SIG-M5 (cell line): ENCODE measurements around the gene DYRK1B.

Experiments
- DNase-seq: peaks from one replicate; lab custom pipeline; 2025; lab: John Stamatoyannopoulos, UW

DYRK1B gene

DNA sequence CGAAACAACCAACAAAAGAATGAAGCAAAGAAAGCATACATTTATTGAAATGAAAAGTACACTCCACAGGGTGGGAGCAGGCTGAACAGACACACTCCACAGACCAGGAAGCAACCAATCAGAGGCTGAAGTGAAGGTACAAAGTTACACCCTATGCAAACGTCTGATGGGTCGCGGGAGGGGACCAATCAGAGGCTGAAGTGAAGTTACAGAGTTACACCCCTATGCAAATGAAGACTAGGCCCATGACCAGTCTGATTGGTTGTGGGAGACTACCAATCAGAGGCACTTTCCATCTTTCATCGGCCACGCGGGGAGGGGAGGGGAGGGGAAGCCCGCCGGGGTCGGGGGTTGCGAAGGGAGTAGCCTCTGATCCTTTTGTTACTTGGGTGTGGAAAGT lies 24.6 kb upstream of the DYRK1B start:
- no peak for DNase-seq

DNA sequence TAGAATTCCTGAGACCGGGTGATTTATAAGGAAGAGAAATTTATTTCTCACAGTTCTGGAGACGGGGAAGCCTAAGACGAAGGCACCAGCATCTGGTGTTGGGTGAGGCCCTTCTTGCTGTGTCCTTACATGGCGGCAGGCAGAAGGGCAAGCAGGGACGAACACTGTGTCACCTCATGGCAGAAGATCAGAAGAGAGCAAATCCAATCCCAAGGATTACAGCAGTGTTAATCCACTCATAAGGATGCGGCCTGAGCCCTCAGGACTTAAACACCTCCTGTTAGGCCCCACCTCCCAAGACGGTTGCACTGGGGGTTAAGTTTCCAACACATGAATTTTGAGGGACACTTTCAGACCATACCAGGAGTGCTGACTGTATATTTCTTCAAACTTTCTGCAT lies 18.9 kb upstream of the DYRK1B start:
- DNase-seq: no peak

DNA sequence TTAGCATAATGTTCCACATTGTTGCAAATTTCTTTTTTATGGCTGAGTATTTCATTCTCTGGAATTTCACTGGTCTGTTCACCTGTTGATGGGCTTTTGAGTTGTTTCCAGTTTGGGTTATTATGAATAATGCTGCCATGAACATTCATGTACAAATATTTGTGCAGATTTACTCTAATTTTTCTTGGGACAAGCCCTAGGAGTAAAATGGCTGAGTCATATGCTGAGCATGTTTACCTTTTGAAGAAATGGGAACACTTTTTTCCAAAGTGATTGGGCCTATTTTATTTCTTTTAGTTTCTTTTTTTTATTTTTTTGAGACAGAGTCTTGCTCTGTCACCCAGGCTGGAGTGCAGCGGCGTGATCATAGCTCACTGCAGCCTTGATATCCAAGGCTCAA lies 16.9 kb upstream of the DYRK1B start:
- no peak for DNase-seq

DNA sequence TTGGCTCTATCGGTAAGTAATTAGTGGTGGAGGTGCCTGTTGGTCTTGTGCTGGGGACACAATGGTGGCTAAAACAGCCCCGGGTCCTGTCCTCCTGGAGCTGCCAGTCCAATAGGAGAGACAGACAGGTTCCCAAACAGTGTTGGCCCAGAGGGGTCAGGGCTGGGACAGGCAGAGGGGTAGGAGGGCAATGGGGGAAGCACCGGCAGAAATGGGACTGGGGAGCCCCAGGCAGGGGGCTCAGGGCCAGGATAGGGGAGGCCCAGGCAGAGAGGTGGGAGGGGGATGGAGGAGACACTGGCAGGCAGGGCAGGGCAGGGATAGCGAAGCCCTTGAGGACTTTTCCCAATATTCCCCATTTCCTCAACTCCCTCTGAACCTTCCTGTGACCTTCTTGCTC lies 14.4 kb upstream of the DYRK1B start:
- no peak for DNase-seq

DNA sequence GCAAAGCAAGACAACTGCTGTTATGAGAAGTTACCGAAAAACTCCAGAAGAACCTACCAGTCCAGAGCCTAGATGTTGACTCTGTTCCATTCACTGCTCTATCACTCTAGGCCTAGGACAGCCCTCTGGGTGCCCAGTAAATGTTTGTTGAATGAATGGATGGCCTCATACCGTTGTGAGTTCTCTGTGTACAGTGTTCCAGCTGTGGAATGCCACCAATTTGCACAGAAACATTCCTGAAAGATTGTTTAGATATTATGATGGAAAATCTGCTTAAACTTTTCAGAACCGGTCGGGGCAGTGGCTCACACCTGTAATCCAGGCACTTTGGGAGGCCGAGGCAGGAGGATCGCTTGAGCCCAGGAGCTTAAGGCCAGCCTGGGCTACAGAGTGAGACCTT lies 13.6 kb upstream of the DYRK1B start:
- DNase-seq: no peak

DNA sequence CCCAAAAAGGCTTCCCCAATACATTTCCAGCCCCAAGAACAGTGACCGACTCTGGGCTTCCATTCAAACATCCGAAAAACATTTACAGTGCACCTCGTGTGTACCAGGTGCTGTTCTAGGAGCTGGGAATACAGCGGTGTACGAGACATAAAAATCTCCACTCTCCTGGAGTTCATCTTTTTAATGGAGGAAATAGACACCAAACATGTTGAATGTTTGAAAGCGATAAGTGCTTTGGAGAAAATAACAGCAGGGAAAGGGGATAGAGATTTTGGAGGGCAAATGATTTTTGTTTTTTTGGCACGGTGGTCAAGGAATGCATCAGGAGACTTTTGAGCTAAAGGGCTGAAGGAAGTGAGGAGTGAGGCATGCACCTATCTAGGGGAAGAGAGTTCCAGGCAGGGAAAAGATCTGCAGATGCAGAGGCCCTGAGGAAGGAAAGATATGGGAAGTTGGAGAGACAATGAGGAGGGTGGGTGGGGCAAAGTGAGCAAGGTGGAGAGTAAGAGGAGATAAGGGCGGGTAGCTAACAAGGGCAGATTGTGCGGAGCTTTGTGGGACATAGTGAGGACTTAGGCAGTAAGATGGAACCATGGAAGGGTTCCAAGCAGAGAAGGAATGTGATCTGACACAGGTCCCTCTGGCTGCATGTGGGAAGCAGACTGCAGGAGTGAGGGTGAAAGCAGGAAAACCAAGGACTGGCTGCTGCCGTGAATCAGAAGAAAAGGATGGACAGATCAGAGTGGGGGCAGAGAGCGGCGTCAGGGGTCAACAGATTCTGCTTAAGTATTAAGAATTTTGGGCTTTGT lies 12.9 kb upstream of the DYRK1B start:
- DNase-seq: no peak

DNA sequence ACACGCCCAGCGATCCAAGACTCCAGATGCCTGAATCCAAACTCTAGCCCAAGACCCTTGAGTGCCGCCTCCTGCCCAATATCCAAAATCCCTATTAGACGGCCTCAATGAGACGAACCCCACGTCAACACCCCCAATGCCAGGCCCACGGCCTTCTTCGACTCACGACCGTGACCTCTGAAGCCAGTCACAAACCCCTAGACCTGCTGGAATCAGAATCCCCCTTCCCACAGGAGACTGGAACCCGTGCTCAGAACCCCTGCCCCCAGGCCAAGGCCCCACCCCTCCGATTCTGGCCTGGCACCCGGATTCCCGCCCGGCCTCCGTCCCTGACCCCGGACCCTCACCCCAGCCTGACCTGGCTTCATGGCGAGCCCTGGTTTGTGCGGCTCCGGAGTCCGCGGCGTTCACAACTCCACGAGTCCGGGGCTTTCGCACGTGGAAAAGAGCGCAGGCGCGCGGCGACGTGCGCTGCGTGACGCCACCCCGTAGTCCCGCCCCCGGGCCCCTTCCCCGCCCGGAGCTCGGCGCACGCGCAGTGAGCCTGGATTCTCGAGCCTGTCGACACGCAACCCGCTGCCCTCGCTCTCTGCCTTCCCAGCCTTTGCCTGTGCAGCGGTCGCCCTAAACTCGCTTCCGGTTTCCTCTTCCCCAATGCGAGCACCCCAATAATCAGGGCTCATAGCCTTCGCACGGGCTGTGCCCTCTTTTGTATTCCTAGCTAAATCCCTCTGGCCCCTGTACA lies 12.1 kb upstream of the DYRK1B start, which contains the start of gene FBL:
Gene FBL (minus strand): TSS at position 447 of the 745 bp plus-strand sequence. CDS start 79 bp downstream, at position 368.
- DNase-seq: no peak

DNA sequence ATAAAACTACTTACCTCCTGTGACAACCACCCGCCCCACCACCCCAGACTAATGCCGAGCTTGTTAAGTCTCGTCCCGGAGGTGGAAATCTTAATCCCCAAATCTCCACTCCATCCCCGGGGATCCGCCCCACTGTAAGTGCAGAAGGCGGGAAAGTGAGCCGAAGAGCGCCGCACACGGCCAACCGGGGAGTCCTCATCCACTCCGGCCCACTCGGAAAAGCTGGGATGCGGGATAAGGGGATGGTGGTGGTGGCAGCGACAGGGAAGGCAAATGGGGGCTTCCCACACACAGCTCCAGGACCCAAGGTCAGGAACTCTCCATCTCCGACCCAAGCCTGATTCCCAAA lies 11.6 kb upstream of the DYRK1B start:
- no peak for DNase-seq

DNA sequence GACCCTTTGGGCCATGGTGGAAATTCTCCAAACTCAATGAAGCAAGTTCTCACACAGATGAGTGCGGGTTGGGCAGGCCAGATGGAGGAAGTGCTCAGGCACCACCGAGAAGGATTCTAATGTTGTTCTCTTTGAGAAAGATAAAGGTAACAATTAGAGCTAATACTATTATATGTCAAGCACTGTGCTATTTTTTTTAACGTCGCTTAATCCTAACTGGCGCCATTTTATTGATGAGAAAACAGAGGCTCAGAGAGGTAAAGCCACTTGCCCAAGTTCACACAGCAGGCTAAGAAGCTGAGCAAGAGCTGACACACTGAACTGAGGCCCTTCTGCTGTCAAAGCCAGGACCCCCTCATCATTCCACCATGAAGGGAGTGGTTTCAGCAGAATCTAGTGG lies 11.2 kb upstream of the DYRK1B start:
- DNase-seq: no peak

DNA sequence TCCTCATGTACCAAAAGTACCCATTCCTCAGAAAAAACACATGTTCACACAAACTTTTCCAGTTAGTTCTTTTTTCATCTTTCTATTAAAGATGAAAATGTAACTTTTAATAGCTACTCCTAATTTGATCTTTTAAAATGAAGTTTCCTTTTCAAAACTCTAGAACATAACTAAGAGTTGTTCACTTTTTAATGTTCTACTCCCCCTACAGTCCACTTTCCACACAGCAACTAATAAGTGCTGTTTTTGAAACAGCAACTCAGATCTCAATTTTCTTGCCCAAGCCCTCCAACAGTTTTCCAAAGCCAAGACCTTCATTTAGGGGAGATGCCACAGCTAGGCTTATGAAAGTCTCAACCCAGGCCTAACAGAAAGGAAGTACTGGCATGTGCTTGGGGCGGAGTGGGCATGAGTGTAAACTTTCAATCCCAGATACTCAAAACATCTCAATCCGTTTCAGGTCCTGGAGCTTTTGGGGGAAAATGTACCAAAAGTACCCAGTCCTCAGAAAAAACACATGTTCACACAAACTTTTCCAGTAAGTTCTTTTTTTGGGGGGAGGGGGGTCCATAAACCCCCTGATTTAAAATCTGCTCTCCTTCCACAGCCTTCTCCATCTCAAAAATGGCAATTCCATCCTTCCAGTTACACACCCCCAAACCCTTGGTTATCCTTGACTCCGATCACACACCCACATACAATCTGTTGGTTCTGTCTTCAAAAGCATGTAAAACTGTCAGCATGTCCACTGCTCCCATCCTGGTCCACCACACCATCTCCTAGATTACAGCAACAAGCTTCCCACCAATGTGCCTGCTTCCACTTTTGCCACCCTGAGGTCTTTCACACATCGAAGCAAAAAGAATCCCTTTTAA lies 10.2 kb upstream of the DYRK1B start:
- DNase-seq: no peak

DNA sequence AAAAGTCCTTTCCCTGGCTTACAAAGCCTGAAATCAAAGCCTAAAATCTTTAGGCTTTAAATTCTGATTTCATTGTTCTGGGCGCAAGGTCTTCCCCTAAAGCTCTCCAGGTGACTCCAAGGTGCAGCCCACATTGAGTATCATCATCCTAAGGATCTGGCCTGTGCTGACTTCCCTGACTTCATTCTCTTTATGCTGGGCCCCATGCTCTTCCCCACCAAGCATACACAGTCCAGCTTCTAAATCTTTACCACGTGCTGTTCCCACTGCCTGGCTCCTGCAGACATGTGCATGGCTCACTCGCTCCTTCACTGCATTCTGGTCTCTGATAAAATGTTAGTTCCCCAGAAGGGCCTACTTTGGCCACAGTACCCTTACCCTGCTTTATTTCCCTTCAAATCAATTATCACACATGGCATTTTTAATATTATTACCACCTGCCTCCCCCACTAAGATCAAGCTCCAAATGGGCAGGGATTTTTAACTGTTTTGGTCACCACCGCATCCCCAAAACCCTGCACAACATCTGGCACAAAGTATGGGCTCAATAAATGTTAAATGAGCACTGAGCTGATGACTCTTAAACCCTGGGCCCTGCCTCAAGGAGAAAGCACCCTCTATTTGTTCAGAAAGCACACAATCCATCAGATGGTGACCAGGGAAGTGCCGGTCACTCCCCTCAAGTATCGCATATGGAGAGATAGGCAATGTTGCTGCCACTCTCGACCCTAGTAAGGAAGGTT lies 8.9 kb upstream of the DYRK1B start:
- DNase-seq: no peak

DNA sequence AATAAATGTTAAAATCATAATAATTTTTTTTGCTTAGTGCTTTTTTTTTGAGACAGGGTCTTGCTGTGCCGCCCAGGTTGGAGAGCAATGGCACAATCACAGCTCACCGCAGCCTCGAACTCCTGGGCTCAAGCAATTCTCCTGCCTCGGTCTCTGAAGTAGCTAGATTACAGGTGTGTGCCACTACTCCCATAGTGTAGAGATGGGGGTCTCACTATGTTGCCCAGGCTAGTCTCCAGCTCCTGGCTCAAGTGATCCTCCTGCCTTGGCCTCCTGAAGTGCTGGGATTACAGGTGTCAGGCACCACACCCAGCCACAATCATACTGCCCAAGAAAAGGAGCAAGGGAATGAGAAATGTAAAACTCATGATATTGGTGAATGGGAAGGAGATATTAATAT lies 7.1 kb upstream of the DYRK1B start:
- DNase-seq: no peak

DNA sequence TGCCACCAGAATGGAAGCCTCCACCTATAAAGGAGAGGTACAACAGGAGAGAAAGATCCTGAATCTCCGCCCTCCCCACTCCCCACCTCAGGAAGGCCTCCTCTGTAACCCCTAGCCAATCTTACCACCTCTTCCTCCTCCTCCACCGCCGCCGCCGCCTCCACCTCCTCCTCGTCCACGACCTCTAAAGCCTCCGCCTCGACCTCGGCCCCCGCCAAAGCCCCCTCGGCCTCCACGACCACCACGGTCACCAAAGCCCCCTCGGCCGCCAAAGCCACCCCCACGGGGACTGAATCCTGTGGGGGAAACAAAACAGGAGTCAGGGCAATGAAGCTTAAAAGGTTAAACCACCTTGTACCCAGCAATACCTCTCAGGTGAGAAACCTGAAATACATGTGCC lies 6.5 kb upstream of the DYRK1B start:
- no peak for DNase-seq

DNA sequence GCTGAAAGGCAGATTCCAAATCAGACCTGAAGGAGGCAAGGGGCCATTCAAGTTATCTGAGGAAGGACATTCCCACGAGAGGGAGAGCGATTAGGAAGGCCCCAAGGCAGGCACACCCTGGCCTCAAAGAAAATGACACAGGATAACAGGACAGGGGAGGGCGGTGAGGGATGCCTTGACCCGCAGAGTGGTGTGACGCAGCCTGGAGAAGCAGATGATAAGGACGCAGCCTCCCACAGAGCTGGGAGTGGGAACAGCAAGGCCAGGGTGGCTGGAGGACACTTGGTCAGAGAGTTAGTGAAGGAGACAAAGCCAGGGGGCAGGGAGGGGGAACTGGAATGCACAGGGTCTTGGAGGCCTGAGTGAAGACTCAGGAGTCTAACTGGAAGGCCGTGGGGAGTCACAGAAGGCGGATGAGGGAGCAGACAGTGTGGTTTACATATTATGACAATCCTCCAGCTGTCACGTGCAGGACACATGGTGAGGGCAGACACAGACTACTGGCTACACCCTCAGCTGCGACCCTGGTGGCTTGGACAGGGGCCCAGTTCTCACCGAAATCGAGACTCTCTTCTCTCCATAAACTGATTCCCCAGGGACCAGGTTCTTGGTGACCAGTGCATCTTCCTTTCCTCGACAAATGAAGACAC lies 5.8 kb upstream of the DYRK1B start:
- DNase-seq: no peak

DNA sequence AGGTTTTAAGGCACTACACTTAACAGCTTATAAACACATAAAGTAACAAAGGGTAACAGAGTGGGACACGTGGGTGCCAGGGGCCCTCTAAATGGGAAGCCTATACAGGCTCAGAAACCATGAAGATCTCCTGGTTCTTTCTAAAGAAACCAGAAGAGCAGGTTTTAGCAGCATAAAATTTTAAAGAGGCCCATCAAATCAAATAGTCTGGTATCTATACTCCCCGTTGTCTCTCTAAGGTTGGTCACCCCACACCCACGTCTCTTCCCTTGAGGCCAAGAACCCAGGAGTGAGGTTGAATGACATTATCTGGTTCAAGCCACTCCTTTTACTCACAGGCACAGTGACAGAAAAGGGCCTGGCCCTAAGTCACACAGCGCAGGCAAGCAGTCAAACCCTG lies 4.6 kb upstream of the DYRK1B start:
- no peak for DNase-seq

DNA sequence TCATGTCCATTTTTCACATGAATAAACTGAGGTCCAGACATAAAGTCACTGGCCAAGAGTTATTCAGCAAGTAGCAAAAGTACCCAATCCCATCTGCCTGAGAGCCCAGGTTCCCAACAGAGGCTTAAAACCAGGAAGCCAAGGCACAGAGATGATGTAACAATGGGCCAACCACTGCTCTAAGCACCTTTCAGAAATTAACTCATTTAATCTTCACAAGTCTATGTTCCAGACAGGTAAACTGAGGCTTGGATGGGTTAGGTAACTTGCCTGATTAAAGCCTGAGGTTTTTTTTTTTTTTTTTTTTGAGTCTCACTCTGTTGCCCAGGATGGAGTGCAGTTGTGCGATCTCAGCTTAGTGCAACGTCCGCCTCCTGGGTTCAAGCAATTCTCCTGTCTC lies 4.0 kb upstream of the DYRK1B start:
- no peak for DNase-seq

DNA sequence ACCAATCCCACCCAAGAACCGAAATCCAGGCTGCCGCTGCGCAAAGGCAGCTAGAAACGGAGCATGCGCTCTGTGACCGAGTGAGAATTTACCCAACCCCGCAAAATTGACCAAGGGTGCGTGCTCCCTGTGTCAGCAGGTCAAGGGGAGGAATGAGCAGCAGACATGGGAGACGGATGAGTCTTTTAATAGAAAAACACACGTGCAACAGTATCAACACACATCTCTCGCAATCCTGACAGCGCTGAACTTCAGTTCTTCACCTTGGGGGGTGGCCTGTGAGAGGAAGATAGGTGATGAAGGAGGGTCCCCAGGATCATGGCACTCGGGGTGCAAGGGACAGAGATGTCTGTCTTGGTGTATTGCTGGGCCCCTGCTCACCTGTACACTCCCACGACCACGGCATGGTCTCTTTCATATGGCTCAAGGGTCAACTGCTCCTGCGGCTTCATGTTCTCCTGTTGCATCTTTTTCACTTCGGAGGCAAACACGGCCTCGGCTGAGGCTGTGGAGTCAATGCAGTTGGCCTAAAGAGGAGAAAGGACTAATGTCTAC lies 402 bp upstream of the DYRK1B start:
- no peak for DNase-seq

DNA sequence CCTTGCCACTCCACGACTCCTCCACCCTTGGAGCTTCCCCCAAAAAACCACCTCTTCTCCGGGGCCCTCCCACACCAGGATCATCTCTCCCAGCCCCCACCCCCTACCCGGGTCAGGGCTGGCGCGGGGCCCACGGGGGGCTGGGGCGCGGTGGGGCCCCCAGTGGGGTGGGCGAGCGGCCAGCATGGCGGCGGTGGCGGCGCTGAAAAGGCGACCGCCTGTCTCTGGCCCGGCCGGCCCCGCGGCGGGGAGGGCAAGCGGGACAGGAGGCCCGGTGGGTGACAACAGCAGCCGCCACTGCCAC lies 850 bp downstream of the DYRK1B start:
- no peak for DNase-seq

DNA sequence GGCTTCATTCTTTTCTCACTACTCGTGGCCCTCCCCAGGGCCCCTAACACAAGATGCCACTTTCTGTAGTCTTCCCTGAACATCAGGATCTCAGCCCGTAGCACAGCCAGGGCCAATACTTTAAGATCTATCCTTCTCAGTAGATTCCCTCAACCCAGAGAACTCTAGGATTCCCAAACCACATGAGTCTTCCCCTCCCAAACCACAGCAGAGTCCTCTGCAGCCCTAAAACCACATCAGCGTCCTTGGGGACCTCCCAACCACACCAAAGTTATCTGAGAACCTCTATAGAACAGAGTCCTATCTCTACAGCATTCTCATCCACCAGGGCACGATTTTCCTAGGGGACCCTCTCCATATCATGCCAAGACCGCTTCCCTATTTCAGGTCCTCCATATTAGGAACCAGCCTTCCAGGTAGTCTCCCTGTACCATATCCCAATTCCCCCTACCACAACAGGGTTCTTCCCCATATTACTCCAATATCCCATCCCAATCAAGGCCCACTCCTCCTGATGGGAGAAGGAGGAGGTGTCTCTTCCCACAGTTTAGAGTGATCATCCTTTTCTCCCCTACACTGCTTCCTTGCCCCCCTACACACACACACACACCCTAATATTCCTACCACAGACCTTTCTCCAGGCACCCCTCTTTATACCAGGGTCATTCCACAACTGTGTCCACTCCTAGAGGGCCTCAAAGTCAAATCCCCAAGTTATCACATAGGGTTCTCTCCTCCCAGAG lies 1.4 kb downstream of the DYRK1B start:
- DNase-seq: no peak

DNA sequence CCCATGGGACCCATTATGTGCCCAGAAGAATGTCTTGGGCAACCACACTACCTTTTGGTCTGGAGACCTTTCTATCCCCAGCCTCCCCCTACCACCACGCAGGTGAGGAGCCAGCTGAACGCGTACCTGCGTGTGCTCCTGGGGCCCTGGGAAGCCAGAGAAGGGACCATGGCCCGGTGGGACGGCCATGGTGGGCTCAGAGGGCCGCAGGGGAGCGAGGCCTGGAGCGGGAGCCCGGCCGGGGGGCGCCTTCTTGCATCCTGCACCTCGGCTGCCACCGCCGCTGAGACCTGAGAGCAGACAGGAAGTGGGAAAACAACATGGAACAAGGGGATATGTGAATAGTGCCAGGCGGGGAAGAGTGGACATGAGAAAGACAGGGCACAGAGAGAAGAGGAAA lies 2.3 kb downstream of the DYRK1B start:
- DNase-seq: no peak

DNA sequence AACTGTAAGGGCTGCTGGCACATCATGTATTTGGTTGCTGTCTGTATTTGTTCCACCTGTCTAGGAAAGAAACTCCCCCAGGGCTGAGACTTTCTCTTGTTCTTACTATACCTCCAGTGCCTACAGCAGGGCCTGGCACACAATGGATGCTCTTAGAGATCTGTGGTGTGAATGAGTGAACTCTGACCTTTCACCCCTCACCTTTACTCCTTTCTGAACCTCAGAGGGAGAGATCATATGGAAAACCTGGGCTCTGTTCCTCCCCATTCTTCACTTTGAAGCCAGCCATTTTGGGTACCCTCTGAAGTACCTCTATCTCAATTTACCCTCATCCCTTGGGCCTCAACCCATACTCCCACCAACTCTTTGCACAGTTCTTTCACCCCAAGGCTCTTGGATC lies 3.1 kb downstream of the DYRK1B start:
- DNase-seq: no peak
